Measurements from ENCODE around the gene HOXC12.

The HOXC12 gene

GRCh38 chr12:53993162-53994008 is 38.7 kb downstream of the HOXC12 start:
- in situ Hi-C loops (cut with MboI; ENCODE audit: low pct_unique_long_range_greater_than_20kb, low sequenced_read_pairs, unreplicated experiment), result no loop called here
- DNase-seq (ENCODE audit: low spot score), result no peak
- TF ChIP-seq CTCF (IDR thresholded peaks at IDR 0.05; ENCODE audit: extremely low read depth, insufficient read depth, missing control alignments), result no peak

- TF ChIP-seq CTCF (IDR thresholded peaks at IDR 0.05; ENCODE audit: extremely low read depth, insufficient read depth, missing control alignments), result no peak
- no peak for DNase-seq (ENCODE audit: low spot score)
- in situ Hi-C loops (cut with MboI; ENCODE audit: low pct_unique_long_range_greater_than_20kb, low sequenced_read_pairs, unreplicated experiment), result no loop called here
Measured at GRCh38 chr12:53994009-53994263, 39.2 kb downstream of the HOXC12 start.

GRCh38 chr12:53994264-53995001 is 39.7 kb downstream of the HOXC12 start:
- TF ChIP-seq CTCF (IDR thresholded peaks at IDR 0.05; ENCODE audit: extremely low read depth, insufficient read depth, missing control alignments), result no peak
- in situ Hi-C loops (cut with MboI; ENCODE audit: low pct_unique_long_range_greater_than_20kb, low sequenced_read_pairs, unreplicated experiment), result no loop called here
- no peak for DNase-seq (ENCODE audit: low spot score)

GRCh38 chr12:53995002-53995377 is 40.3 kb downstream of the HOXC12 start:
- in situ Hi-C loops (cut with MboI; ENCODE audit: low pct_unique_long_range_greater_than_20kb, low sequenced_read_pairs, unreplicated experiment), result no loop called here
- DNase-seq (ENCODE audit: low spot score), result no peak
- no peak for TF ChIP-seq CTCF (IDR thresholded peaks at IDR 0.05; ENCODE audit: extremely low read depth, insufficient read depth, missing control alignments)

- TF ChIP-seq CTCF (IDR thresholded peaks at IDR 0.05; ENCODE audit: extremely low read depth, insufficient read depth, missing control alignments), result no peak
- in situ Hi-C loops (cut with MboI; ENCODE audit: low pct_unique_long_range_greater_than_20kb, low sequenced_read_pairs, unreplicated experiment), result no loop called here
- DNase-seq (ENCODE audit: low spot score), result no peak
Measured at GRCh38 chr12:53995378-53996239, 40.9 kb downstream of the HOXC12 start.
